Calu3 (cell line): ENCODE results near the gene NDUFB6. TPM values are rescaled to one million over a fixed set of nuclear protein-coding genes. Genes with fewer than 3 reads are reported as not detected.
"Not testable (repeated sequence)": the region's sequence is repeated elsewhere in the genome, so short reads cannot be mapped to it uniquely, and the experiment has no call there.

ENCODE experiments used
- BruUV-seq: library from RNA; stranded (reverse); fragments of 400-500 nt; replicated peaks from 2 replicates; lab custom pipeline; 2021; lab: Mats Ljungman, UMichigan
- CTCF ChIA-PET: fragments of 300-600 bp; sonication (Branson Sonifier 250); formaldehyde crosslinking; loops from one replicate; lab custom pipeline; 2022; ENCODE audit warnings: antibody characterized with exemption; lab: Charles Lee
- DNase-seq: peaks from one replicate; pipeline ENCODE4 v3.0.0; 2022
- H3K27ac Mint-ChIP-seq: one replicate; pipeline ENCODE4 v1.8.0; 2022; ENCODE audit warnings: mixed read lengths; ENCODE audit not compliant: unreplicated experiment
- H3K27me3 Mint-ChIP-seq: one replicate; pipeline ENCODE4 v1.8.0; 2022; ENCODE audit warnings: mixed read lengths; ENCODE audit not compliant: unreplicated experiment
- H3K36me3 Mint-ChIP-seq: one replicate; pipeline ENCODE4 v1.8.0; 2022; ENCODE audit warnings: mild to moderate bottlenecking, moderate library complexity, mixed read lengths; ENCODE audit not compliant: insufficient read depth, unreplicated experiment
- H3K4me1 Mint-ChIP-seq: one replicate; pipeline ENCODE4 v1.8.0; 2022; ENCODE audit warnings: mild to moderate bottlenecking, low read depth, mixed read lengths; ENCODE audit not compliant: unreplicated experiment
- H3K4me3 Mint-ChIP-seq: one replicate; pipeline ENCODE4 v1.8.0; 2022; ENCODE audit warnings: mild to moderate bottlenecking, low read depth, moderate library complexity, mixed read lengths; ENCODE audit not compliant: unreplicated experiment
- H3K9me3 Mint-ChIP-seq: one replicate; pipeline ENCODE4 v1.8.0; 2022; ENCODE audit warnings: low read depth, mixed read lengths; ENCODE audit not compliant: unreplicated experiment
- CTCF ChIP-seq: fragments of 200-600 bp; IDR thresholded peaks from one replicate; pipeline ENCODE4 v1.8.0; 2022; ENCODE audit warnings: antibody characterized with exemption; ENCODE audit not compliant: unreplicated experiment
- intact Hi-C: fragments of 100-400 bp; cut with micrococcal nuclease; formaldehyde crosslinking; loops from one replicate; pipeline ENCODE4 v1.10.0; 2022; ENCODE audit not compliant: unreplicated experiment
- total RNA-seq: library from RNA; stranded (reverse); gene quantifications from 2 replicates; pipeline ENCODE4 v1.2.3, GENCODE V29; 2022

The NDUFB6 gene
- total RNA-seq, 1 experiment from 2014 or later: 48.1 TPM

GRCh38 chr9:32524892-32525708 lies 47.9 kb downstream of the NDUFB6 start:
- Mint-ChIP-seq H3K9me3 (peaks cover 2% of the 10 kb centered on the region), H3K36me3 (peaks cover 25% of the 10 kb centered on the region), H3K4me1 (peaks cover 23% of the 10 kb centered on the region), H3K4me3 (peak overlapping the region; percentile 84), H3K27me3 (no peaks in the 10 kb centered on the region), H3K27ac (peak overlapping the region; percentile 67)
- peak; percentile 11 for DNase-seq
- CTCF ChIA-PET: interaction anchor here (0.6 to 3.0 kb wide), 8 partner anchors 22 to 146 kb away, joined by 3 to 29 read pairs (median 6); partner anchors contain the start of gene ACO1
- BruUV-seq: TSS peak; percentile 76
- intact Hi-C loops: loop anchor here (10.0 kb wide), 1 partner anchor 100 kb away; no protein-coding TSS in a partner anchor
- no peak for TF ChIP-seq CTCF

- Mint-ChIP-seq H3K36me3 (peaks cover 25% of the 10 kb centered on the region), H3K4me1 (peaks cover 23% of the 10 kb centered on the region), H3K4me3 (peak overlapping the region; percentile 84), H3K27ac (peak overlapping the region; percentile 67)
- not testable (repeated sequence) for H3K27me3 Mint-ChIP-seq, BruUV-seq, H3K9me3 Mint-ChIP-seq, DNase-seq
- intact Hi-C loops: loop anchor here (10.0 kb wide), 1 partner anchor 100 kb away; no protein-coding TSS in a partner anchor
- CTCF ChIA-PET: interaction anchor here (3.0 kb wide), 1 partner anchor 97 kb away, joined by 7 read pairs; no protein-coding TSS in a partner anchor
These were observed 48.4 kb downstream of the NDUFB6 start for GRCh38 chr9:32524558-32524891.

GRCh38 chr9:32523910-32524309 lies 49.0 kb downstream of the NDUFB6 start:
- DNase-seq: no peak
- no TSS peak for BruUV-seq
- peak overlapping the region; percentile 42 for H3K4me3 Mint-ChIP-seq
- peak overlapping the region; percentile 34 for H3K27ac Mint-ChIP-seq
- H3K4me1 Mint-ChIP-seq: peaks cover 23% of the 10 kb centered on the region
- intact Hi-C loops: loop anchor here (10.0 kb wide), 1 partner anchor 99 kb away; no protein-coding TSS in a partner anchor
- CTCF ChIA-PET: interaction anchor here (3.0 kb wide), 1 partner anchor 97 kb away, joined by 7 read pairs; no protein-coding TSS in a partner anchor
- peaks cover 25% of the 10 kb centered on the region for H3K36me3 Mint-ChIP-seq
- H3K27me3 Mint-ChIP-seq: no peaks in the 10 kb centered on the region
- peaks cover 2% of the 10 kb centered on the region for H3K9me3 Mint-ChIP-seq
- TF ChIP-seq CTCF: no peak

GRCh38 chr9:32518276-32518675 lies 54.7 kb downstream of the NDUFB6 start:
- Mint-ChIP-seq H3K36me3 (peaks cover 5% of the 10 kb centered on the region), H3K27ac (no peak overlapping the region), H3K4me3 (no peak overlapping the region), H3K4me1 (peaks cover 5% of the 10 kb centered on the region), H3K27me3 (no peaks in the 10 kb centered on the region), H3K9me3 (peaks cover 6% of the 10 kb centered on the region)
- CTCF ChIA-PET: no interaction called here
- intact Hi-C loops: no loop called here
- DNase-seq: no peak
- no TSS peak for BruUV-seq
- no peak for TF ChIP-seq CTCF
